Measurements from ENCODE around the gene SSTR3.
A peak's percentile ranks its signal among the peaks of the same experiment; 100 is the strongest.

The SSTR3 gene

DNA sequence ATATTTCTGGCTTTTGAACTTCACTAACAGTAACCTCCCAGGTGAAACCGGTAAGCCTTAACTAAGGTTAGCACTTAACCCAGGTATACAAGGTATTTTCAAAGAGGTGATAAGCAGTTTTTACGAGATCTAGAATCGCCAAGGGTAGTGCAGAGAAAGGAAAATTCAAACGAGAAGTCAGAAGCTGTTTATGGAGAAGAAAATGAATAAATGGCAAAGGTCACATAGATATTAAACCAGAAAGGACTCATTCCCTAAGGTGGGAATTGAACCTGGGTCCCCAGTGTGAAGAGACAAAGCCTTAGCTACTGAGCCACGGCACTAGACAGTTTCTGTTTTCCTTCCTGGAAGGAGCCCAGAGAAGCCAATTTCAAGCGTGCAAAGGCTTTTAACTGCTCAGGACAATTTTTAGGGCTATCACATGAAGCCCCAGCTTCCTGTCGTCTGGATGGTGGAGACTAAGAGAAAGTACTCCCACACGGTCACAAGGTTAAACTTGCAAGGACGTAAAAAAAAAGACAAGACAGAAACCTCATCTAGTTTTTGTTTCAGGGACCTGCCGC, 18.6 kb downstream of the SSTR3 start:
- peak; percentile 90 to 94 for DNase-seq

DNA sequence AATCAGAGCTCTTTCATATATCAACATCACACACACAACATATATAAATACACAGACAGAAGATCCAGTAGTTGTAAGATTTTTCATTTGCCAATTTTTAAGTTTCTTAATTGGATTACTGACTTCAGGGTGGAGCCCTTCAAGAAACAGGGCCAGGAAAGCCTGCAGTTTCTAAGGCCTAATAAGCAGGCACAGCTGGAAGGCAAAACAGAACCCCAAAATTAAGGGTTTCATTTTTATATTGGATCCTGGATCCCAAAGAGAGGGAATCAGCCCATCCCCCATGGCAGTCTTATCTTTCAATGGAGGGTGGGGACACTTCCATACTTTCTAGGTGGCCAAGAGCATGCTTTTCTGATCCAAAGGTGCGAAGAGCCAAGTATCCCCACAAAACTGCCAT, 19.5 kb downstream of the SSTR3 start:
- DNase-seq = no peak

DNA sequence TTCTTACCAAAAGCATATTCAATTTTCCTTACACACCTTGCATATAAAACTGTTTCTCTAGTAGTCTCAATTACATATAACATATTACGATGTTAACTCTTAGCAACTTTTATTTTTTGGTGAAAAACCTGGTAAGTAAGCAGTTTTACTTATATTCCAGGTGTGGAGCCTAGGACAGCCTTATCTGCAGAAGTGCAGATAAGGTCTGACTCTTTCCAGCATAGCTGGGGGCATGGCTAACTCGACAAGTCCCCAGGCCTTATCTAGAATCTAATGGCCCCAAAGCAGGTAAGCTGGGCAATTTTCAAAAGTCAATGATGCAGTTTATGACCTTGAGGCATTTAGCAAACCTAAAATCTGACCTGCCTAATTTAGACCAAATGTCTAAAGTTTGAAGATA, 20.1 kb downstream of the SSTR3 start:
- no peak for DNase-seq

- no peak for DNase-seq
Observed at GRCh38 chr22:37190262-37190780, 22.0 kb downstream of the SSTR3 start.

DNA sequence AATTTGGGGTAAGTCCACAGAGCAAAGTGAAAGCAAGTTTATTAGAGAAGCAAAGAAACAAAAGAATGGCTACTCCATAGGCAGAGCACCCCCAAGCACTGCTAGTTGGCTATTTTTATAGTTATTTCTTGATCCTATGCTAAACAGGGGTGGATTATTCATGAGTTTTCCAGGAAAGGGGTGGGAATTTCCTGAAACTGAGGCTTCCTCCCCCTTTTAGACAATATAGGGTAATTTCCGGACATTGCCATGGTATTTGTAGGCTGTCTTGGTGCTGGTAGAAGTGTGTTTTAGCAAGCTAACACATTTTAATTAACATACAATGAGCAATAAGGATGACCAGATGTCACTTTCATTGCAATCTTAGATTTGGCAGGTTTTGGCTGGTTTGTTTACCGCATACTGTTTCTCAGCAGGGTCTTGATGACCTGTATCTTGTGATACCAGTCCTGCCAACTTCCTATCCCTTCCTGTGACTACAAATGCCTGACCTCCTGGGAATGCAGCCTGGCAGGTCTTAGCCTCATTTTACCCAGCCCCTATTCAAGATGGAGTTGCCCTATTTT, 23.3 kb downstream of the SSTR3 start:
- no peak for DNase-seq

DNA sequence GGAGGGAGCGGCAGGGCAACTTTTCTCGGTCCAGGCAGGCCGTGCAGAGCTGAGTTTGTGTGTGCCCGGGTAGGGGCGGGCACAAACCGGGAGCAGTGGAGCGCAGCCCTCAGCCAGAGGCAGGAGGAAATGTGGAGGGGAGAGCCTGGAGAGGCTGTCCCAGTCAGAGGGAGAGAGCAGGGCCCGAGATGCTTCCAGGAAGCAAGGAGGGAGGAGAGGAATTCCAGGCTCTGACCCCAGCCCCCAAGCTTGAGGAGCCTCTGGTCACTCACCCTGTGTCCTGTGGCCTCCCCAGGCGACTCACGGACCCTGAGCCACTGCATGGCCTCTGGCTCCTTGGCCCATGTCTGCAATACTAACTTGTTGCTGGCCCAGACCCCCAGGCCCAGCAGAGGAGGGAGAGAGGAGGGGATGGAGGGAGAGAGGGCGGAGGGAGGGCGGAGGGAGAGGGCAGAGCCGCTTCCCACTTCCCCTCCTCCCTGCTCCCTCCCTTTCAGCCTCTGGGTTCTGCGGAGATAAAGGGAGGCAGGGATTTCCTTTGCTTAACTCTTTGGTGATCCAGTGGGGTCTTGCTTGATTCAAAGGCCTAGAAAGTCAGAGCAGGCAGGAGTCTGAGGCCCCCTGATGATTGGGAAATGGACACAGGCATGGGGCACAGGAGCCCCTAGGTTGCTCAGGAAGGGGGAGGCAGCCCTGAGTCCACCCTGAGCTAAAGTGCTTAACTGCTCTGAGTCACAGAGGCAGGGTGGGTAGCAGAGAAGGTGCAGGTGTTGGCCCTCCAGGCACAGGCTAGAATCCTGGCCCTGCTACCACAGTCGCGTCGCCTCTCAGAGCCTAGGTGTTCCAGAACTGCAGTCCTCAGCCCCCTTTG, 24.2 kb downstream of the SSTR3 start, which contains the start of gene C1QTNF6:
C1QTNF6 (minus strand) TSS at position 357 of the 871 bp plus-strand sequence; CDS start at position 323, 34 bp downstream.
- DNase-seq = no peak

- DNase-seq = no peak
Observed at GRCh38 chr22:37187552-37187890, 24.8 kb downstream of the SSTR3 start.

DNA sequence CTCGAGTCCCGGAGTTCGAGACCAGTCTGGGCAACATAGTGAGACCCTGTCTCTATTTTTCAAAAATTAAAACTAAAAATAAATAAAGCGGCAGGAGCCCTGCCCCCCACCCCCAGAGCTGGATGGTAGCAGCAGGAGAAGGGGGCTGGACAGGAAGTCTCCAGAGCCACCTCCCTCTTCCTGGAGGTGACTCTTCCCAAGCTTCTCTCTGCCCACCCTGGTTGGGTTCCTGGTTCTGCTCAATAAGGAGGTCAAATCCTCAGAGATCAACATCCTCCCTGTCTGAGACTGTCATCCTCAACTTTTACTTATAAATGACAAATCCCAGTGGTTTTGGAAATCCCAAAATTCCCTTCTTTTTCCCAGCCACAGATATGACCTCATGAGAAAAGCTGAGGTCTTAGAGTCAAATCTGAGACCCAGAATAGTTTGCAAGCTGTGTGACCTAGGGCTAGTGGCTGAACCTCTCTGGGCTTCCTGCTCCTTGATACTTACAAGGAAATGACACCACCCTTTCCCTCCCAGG, 25.2 kb downstream of the SSTR3 start:
- no peak for DNase-seq

DNA sequence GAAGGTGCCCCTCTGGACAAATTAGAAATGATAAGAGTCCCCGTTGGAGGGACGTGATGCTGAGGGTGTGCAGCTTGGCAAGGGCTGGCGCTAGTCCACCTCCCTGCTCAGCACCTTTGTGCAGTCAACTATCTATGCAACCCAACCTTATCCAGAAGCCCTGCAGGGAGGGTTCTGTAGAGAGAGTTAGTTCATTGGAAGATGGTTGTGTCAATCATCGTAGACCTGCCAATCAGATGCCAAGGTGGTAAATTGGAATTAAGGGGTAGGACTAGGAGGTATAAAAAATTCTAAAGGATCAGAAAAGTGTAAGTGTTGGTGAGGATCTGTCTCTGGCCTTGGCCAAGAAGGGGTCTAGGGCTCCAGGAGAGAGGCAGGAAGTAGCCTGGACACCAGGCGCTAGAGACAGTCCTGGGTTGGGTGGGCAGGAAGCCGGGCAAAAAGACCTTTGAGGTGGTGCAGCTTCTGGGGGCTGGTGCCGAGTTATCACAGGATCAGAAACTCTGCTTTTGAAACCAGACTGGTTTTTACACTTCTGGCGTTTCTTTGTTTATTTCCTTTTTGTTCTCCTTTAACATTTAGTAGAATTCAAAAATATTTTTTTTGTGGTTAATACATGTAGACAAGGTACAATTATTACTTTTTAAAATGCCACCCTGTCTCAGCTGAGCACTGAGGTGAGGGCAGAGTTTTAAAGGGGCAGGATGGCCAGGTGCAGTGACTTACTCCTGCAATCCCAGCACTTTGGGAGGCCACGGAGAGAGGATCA, 25.9 kb downstream of the SSTR3 start:
- DNase-seq = peak; percentile 51 to 67

- DNase-seq = no peak
Observed at GRCh38 chr22:37185646-37186227, 26.5 kb downstream of the SSTR3 start.

GRCh38 chr22:37184816-37185541, 27.3 kb downstream of the SSTR3 start:
- DNase-seq = no peak

DNA sequence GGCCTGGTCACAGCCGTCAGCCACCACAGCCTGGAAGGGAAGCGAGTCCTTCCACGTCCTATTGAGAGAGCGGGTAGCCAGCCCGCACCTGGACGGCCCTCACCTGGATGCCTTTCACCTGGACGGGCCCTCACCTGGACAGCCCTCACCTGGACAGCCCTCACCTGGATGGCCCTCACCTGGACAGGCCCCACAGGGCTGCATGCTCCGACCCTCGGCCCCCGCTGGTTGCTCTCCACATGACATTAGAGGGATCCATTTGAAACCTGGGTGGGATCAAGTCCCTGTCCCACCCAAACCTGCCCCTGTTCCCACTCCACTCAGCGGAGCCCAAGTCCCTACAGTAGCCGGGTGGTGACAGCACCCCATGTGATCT, 27.9 kb downstream of the SSTR3 start:
- DNase-seq = no peak

DNA sequence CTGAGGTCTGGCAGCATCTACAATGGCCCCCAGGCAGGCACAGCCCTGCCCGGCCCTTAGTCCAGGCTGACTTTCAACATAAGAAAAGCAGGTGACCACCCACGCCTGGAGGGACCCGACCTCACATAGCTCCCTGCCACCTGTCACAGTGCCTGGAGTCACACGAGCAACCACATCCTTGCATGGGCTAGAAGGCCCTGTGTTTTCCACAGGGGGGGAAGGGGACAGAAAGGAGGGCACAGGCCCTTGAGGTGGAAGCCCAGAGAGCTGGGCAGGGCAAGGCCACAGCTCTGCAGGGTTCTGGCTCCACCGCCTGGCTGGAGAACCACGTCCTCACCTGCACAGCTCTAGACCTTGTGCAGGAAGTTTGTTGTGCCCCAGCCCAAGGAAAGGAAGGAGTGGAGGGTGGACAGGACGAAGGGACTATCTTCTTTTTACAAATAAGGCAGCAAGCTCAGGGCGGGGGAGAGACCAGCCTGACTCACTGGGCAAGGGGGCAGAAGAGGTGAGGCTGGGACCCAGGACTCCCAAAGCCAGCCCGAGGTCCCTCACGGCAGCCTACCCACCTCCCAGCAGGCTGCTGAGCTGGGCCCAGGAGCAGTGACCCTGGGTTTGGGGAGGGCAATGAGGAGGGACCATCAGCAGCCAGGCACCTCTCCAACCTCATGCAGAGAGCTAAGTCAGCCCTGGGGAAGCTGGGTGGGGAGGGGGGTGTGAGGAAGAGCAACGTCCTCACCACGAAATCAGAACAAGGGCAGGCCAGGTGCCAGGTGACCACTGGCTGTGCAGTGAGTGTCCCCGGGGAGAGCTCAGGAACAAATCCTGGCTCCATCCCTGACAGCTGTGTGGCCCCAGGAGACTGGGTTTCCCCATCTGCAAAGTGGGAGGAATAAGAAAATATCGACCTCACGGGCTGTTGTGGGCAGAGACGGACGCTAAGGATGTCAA, 28.6 kb downstream of the SSTR3 start:
- no peak for DNase-seq

- no peak for DNase-seq
Observed at GRCh38 chr22:37182949-37183245, 29.4 kb downstream of the SSTR3 start.

- no peak for DNase-seq
Observed at GRCh38 chr22:37182101-37182948, 30.0 kb downstream of the SSTR3 start.

GRCh38 chr22:37181681-37182080, 30.6 kb downstream of the SSTR3 start:
- no peak for DNase-seq

GRCh38 chr22:37180531-37181231, 31.6 kb downstream of the SSTR3 start:
- no peak for DNase-seq

GRCh38 chr22:37179622-37180420, 32.5 kb downstream of the SSTR3 start:
- no peak for DNase-seq
